SIG-M5 treated with dmso at 0.1 percent for 504 hours (cell line): ENCODE data around the gene RNH1.

Experiments used
- DNase-seq: peaks from one replicate; lab custom pipeline; 2025; ENCODE audit not compliant: unreplicated experiment; lab: John Stamatoyannopoulos, UW

Gene RNH1

GRCh38 chr11:499201-500076 lies 7.6 kb downstream of the RNH1 start:
- no peak for DNase-seq

DNA sequence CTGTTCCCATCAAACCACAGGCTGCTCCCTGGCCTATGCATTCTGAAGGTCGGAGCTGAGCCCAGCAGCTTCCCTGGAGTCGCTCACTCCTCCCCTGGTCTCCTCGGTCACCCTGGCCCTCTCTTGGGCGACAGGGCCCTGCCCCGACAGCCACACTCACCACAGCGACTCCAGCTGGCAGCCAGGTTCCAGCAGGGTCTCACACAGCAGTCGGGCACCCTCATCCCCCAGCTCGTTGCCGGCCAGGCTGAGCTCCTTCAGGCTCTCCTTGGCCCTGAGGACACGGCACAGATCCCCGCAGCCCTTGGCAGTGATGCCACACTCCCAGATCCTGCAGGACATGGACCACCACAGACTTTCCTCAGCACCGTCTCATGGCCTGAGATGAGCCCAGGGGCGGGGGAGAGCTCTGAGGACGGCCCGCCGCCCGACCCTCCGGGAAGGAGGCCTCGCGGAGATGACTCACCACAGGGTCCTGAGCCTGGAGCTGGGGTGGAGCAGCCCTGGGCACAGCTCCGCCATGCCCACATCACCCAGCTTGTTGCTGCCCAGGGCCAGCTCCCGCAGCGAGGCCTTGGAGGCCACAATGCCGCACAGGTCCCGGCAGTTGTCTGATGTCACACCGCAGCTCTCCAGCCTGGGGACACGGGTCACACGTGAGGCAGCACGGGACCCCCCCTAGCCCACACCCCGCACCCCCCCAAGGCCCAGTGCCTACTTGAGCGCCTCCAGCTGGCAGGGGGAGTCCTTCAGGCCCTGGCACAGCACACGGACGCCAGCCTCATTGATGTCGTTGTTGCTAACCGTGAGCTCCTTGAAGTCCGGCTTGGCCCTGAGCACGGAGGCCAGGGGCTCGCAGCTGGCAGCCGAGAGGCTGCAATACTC lies 8.5 kb downstream of the RNH1 start:
- DNase-seq, result no peak

GRCh38 chr11:497565-498296 lies 9.3 kb downstream of the RNH1 start:
- DNase-seq, result no peak

DNA sequence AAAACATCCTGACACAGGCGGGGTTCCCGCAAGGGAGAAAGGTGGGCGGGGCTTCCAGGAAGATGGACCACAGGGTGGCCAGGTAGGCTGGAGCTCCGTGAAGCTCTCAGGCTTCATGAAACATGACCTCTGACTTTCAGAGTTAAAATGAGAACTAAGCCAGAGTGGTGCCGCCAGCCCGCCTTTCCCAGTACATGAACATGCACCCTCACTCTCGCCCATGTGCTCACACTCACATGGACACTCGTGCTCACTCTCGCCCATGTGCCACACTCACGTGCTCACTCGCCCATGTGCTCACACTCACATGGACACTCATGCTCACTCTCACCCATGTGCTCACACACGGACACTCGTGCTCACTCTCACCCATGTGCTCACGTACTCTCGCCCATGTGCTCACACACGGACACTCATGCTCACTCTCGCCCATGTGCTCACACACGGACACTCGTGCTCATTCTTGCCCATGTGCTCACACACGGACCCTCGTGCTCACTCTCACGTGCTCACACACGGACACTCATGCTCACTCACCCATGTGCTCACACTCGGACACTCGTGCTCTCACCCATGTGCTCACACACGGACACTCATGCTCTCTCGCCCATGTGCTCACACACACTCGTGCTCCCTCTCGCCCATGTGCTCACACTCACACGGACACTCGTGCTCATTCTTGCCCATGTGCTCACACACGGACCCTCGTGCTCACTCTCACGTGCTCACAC lies 10.0 kb downstream of the RNH1 start:
- DNase-seq, result no peak

DNA sequence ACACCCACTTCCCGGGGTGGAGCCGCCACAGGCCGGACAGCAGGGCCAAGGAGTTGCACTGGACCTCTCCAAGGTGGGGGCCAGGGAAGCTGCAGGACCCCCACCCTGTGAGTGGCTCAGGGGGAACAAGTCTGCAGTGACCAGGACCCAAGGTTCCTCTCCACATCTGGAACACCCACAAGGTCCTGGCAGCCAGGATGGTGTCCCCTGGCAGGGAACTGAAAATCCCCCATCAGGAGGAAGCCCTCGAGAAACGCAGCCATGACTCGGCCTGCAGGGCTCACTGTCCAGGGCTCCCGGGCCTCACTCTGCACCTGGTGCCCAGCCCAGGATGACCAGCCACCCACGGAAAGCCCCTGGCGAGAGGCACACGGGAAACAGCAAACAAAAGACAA lies 11.5 kb downstream of the RNH1 start:
- DNase-seq, result no peak

DNA sequence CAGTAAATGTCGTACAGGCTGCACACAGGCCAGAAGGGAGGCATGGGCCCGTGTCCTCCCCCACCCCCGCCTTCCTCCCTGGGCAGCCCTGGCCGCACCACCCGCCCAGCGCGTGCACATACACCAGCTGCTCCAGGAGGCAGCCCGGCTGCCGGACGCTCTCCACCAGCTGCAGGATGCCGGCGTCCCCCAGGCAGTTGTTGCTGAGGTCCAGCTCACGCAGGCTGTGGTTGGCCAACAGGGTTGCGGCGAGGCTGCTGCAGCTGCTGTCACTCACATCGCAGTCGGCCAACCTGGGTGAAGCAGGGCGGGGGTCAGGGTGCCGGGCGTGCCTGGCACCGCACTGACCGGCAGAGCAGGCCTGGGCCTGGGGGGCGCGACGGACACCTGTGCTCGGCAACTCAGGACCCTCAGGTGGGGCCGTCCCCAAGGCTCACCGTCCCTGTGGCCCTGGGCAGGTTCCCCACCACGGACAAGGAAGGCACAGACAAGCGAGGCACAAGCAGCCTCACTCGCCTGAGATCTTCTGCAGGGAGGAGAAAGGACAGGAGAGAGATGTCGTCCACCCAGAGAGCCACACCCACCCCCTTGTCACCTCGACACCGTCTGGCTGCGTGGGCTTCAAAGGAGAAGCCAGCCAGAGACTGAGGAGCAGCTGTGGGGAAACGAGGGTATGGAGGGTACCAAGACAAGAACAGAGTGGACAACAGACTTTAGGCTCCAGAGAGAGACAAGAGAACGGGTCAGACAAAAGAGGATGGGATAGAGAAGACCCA lies 12.1 kb downstream of the RNH1 start:
- no peak for DNase-seq

- no peak for DNase-seq
Measured at GRCh38 chr11:492427-493226, 14.4 kb downstream of the RNH1 start.

- DNase-seq, result no peak
Measured at GRCh38 chr11:491358-491757, 15.7 kb downstream of the RNH1 start.

DNA sequence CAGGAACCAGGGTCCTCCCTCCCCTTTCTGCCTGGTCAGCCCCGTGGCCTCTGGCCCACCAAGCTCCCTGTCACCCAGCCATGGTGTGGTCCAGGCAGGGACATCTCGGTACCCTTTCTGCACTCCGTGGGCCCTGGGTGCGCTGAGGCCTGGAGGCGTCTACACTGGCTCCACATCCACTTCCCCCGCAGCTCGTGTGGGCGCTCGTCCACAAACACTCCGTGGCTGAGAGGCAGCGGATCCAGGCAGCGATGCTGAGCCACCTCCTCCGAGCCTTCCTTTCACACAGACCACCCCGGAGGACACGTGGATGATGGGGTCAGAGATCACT lies 16.1 kb downstream of the RNH1 start:
- no peak for DNase-seq

DNA sequence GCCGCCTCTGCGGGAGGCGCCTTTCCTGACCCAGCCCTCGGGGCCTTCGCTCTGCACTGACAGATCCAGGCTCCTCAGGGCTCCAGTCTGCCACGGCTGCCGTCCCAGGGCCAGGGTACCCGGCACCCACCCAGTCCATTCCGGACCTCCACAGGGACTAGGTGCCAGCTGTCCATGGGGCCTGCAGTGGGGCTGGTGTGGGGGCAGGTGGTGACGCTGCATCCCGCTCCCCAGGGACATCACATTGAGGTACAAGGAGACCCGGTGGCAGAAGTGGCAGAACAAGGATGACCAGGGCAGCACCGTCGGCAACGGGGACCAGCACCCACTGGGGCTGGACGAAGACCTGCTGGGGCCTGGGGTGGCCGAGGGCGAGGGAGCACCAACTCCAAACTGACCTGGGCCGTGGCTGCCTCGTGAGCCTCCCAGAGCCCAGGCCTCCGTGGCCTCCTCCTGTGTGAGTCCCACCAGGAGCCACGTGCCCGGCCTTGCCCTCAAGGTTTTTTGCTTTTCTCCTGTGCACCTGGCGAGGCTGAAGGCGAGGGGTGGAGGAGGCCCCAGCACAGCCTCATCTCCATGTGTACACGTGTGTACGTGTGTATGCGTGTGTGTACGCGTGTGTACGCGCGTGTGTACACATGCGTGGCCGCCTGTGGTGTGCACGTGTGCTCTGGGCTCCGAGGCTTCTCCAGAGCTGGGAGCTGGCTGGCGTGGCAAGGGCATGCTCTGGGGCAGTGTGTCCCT lies 16.7 kb downstream of the RNH1 start:
- no peak for DNase-seq

DNA sequence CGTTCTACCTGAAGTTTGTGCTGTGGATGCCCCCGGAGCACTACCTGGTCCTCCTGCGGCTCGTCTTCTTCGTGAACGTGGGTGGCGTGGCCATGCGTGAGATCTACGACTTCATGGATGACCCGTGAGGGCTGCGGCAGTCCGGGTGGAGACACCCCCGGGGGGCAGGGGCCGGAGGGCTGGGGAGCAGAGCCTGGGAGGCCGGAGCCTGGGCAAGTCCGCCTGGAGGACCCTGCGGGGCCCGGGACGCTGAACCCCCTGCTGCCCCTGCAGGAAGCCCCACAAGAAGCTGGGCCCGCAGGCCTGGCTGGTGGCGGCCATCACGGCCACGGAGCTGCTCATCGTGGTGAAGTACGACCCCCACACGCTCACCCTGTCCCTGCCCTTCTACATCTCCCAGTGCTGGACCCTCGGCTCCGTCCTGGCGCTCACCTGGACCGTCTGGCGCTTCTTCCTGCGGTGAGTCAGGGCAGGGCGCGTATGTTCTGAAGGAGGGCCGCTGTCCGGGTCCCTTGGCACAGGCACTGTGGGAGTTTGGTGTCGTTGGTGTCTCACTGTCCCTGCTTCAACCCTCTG lies 17.3 kb downstream of the RNH1 start:
- DNase-seq, result no peak

- no peak for DNase-seq
Measured at GRCh38 chr11:488992-489391, 18.1 kb downstream of the RNH1 start.

- no peak for DNase-seq
Measured at GRCh38 chr11:488579-488978, 18.5 kb downstream of the RNH1 start.

DNA sequence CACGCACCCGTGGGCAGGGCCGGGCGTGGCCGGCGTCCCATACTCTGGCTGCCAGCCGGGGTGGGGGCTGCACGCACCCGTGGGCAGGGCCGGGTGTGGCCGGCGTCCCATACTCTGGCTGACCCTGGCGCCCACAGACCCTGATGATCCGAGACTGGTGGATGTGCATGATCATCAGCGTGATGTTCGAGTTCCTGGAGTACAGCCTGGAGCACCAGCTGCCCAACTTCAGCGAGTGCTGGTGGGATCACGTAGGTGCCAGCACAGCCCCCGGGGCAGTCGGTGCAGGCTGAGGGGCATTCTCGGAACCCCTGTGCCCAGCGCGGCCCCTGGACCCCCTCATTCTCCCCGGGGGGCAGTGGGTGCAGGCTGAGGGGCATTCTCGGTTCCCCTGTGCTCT lies 19.0 kb downstream of the RNH1 start:
- DNase-seq, result no peak

DNA sequence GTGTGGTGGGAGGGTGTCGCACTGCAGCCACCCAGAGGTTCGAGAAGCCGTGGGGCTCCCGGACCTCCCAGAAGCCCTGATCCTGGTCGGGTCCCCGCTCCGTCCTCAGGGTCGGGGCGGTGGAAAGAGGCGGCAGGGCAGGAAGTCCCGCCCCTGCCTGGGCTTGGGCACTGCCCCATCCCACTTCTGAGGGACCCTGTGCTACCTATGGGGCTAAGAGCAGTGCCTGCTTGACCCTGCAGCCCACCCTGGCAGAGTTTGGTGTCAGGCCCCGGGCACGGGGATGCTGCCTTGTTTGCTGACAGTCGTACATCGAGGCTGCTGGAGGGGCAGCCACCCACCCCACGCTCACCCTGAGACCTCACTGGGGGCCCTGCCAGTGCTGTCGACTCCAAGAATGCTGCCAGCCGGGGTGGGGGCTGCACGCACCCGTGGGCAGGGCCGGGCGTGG lies 19.4 kb downstream of the RNH1 start:
- no peak for DNase-seq

DNA sequence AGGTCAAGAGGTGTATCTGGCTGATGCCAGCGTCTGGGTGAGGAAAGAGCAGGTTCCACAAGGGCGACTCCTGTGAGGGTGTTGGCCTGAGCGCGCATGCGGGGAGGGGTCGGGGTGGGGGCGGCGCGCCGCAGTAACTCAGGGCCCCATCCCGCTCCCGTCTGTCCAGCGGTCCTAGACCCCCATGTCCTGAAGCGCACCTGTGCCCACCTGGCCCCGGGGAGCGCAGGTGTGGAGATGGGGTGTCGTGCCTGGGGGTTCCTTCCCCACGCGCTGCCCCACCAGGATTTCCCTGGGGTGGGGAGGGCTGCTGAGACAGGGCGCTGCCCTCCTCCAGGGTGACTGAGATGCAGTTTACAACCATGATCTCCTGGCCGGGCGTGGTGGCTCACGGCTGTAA lies 20.9 kb downstream of the RNH1 start:
- no peak for DNase-seq

DNA sequence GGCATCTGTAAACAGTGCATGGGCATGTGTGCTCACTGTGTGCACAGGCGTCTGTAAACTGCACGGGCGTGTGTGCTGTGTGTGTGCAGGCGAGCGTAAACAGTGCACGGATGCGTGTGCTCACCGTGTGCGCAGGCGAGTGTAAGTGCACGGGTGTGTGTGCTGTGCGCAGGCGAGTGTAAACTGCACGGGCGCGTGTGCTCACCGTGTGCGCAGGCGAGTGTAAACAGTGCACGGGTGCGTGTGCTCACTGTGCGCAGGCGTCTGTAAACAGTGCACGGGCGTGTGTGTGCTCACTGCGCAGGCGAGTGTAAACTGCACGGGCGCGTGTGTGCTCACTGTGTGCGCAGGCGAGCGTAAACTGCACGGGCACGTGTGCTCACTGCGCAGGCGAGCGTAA lies 22.4 kb downstream of the RNH1 start:
- DNase-seq, result no peak

GRCh38 chr11:479311-479710 lies 27.7 kb downstream of the RNH1 start:
- no peak for DNase-seq
